ENCODE measurements around the gene RYR2.

The RYR2 gene

DNA sequence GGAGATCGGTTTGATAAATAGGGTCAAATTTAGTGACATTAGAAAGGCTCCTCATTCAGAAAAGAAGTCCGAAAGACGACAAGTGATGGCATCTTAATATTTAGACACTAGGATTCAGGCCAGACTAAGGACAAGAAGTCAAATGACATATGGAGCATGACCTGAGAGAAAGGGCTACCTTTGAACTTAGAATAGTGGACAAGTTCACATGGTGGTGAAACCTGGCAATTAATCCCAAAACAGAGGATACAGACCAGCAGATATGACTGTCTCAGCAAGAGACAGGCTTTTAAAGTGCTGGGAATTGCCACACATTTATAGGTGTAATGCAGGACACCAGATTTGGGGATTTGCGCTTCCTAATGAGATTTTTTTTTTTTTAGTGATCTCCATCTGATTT, 703.6 kb downstream of the RYR2 start:
- Histone ChIP-seq H3K4me1 (peaks cover 0 to 7% (median 5%) of the 10 kb centered on the region in 10 experiments; a peak in 11 of 20 replicates), H3K9me3 (replicated peaks in 1 of 11) (no peaks in the 10 kb centered on the region), H3K4me2 (no peak overlapping the region), H3K27ac (no peak overlapping the region), H3K9ac (no peak overlapping the region), H3K4me3 (no peak overlapping the region), H3K27me3 (no peaks in the 10 kb centered on the region), H4K20me1 (no peaks in the 10 kb centered on the region), H3K36me3 (no peaks in the 10 kb centered on the region)
- TF ChIP-seq Cebpa-rat (IDR thresholded peaks at IDR 0.05): no peak

DNA sequence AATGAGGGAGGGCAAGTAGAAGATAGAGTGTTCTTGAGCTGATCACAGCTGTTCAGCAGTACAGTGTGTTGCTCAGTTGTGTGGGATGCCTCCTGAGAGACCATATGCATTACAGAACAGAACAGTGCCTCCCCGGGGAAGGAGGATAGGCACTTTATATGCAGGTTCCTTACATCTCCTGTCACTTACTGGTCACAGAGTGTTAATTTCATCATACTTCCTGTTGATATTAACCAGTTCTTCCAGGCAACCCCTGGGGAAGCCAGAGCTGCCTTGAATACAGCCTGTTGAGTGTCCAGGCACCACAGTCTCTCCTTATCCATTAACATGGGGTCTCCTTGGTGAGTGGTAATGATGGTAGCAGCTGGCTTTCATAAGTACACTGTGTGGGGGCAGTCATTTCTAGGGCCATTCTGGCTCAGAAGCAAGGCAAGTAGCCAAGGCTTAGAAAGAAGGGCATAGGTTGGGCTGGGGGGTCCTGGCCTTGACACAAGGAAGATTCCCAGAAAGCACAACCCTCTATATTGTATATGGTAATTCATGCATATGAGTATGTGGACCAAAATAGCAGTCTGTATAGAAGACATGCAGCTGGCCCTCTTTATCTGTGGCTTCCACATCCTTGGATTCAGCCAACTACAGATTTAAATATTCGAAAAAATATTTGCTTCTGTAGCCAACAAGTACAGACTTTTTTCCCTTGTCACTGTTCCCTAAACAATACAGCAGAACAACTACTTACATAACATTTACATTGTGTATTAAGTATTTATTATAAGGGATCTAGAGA, 706.4 kb downstream of the RYR2 start:
- H3K27me3 ChIP-seq: no peaks in the 10 kb centered on the region
- no peak overlapping the region for H3K27ac ChIP-seq
- no peaks in the 10 kb centered on the region for H3K9me3 ChIP-seq (replicated peaks in 1 of 11)
- TF ChIP-seq Cebpa-rat (IDR thresholded peaks at IDR 0.05): no peak
- peak overlapping the region in 10 of 11 experiments; percentile 1 to 37 (median 22); a peak in 11 of 22 replicates for H3K4me2 ChIP-seq
- H3K9ac ChIP-seq: no peak overlapping the region
- no peak overlapping the region for H3K4me3 ChIP-seq
- no peaks in the 10 kb centered on the region for H3K36me3 ChIP-seq
- H3K4me1 ChIP-seq: peaks cover 0 to 7% (median 5%) of the 10 kb centered on the region in 10 experiments; a peak in 11 of 20 replicates
- H4K20me1 ChIP-seq: no peaks in the 10 kb centered on the region

DNA sequence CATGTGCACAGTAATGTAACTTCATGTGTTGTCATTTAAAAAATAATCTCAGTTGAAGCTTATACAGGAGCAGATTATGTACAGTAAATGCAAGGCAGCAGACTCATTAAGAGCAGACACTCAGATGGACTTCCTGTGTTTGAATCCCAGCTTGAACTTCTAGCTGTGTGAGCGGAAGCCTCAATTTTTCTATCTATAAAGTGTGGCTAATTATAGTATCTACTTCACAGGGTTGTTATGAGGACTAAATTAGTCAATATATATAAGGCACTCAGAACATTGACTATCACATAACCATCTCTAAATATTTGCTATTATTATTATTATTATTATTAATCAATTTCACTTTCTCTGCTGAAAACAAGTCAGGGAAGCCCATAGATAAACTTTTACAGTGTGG, 707.1 kb downstream of the RYR2 start:
- Histone ChIP-seq H3K4me1 (peaks cover 0 to 7% (median 5%) of the 10 kb centered on the region in 10 experiments; a peak in 11 of 20 replicates), H3K4me2 (no peak overlapping the region), H3K36me3 (no peaks in the 10 kb centered on the region), H3K9me3 (replicated peaks in 1 of 11) (no peaks in the 10 kb centered on the region), H4K20me1 (no peaks in the 10 kb centered on the region), H3K4me3 (no peak overlapping the region), H3K27me3 (no peaks in the 10 kb centered on the region), H3K27ac (no peak overlapping the region), H3K9ac (no peak overlapping the region)
- TF ChIP-seq Cebpa-rat (IDR thresholded peaks at IDR 0.05): no peak

GRCh38 chr1:237751090-237751489, 709.1 kb downstream of the RYR2 start:
- no peak overlapping the region for H3K27ac ChIP-seq
- H3K4me3 ChIP-seq: no peak overlapping the region
- peaks cover 0 to 7% (median 5%) of the 10 kb centered on the region in 10 experiments; a peak in 11 of 20 replicates for H3K4me1 ChIP-seq
- no peak overlapping the region for H3K4me2 ChIP-seq
- H3K27me3 ChIP-seq: no peaks in the 10 kb centered on the region
- no peaks in the 10 kb centered on the region for H4K20me1 ChIP-seq
- no peak overlapping the region for H3K9ac ChIP-seq
- H3K36me3 ChIP-seq: no peaks in the 10 kb centered on the region
- TF ChIP-seq Cebpa-rat (IDR thresholded peaks at IDR 0.05): no peak
- no peaks in the 10 kb centered on the region for H3K9me3 ChIP-seq (replicated peaks in 1 of 11)

DNA sequence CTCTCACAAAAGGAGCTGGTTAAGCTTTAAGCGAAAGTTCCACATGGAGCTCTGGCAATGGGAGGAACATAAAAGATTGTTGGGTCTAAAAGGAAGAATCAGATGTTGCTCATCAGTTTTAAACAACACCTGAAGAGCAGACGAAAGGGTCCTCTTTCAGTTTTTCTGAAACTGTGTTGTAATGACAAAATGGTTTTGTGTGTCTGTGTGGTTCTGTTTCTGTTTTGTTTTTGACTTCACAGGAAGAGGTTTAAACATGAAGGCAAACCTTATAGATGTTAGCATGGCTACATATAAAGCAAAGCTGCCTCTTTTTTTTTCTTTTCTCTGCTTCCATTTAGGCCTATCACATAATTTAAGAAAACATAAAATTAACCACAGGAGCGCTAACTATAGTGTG, 712.6 kb downstream of the RYR2 start:
- Histone ChIP-seq H3K9me3 (replicated peaks in 1 of 11) (no peaks in the 10 kb centered on the region), H3K4me2 (no peak overlapping the region), H3K4me3 (no peak overlapping the region), H3K27me3 (no peaks in the 10 kb centered on the region), H3K36me3 (no peaks in the 10 kb centered on the region), H3K4me1 (no peaks in the 10 kb centered on the region), H3K9ac (no peak overlapping the region), H4K20me1 (no peaks in the 10 kb centered on the region), H3K27ac (no peak overlapping the region)
- TF ChIP-seq Cebpa-rat (IDR thresholded peaks at IDR 0.05): no peak

DNA sequence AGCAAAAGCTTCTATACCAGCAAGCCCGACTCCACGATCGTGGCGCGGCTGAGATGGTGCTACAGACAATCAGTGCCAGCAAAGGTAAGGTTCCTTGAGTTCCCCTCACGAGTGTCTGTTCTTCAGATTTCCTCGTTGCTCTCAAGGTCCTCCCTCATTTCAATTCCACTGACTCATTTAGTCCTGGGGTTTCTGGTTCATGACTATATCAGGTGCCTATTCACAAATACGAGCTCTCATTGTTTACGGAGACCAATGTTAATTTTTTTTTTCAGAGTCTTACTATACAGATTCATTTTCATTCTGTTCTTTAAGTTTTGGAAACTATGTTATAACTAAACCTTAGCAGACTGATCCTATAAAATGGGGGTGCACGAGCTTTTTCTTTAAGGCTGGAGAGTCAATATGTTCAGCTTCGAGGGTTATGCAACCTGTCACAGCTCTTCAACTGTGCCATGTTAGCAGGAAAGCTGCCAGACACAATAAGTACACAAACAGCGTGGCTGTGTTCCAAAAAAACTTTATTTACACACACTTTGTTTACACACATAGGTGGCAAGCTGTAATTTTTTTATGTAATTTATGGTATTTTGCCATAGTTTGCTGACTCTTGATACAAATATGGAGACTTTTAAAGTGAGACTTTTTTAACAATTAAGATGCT, 714.5 kb downstream of the RYR2 start:
- Histone ChIP-seq H3K27me3 (no peaks in the 10 kb centered on the region), H3K36me3 (no peaks in the 10 kb centered on the region), H3K9me3 (replicated peaks in 1 of 11) (no peaks in the 10 kb centered on the region), H3K9ac (no peak overlapping the region), H3K4me3 (no peak overlapping the region), H3K4me1 (no peaks in the 10 kb centered on the region), H3K27ac (no peak overlapping the region), H4K20me1 (no peaks in the 10 kb centered on the region), H3K4me2 (no peak overlapping the region)
- TF ChIP-seq Cebpa-rat (IDR thresholded peaks at IDR 0.05): no peak

DNA sequence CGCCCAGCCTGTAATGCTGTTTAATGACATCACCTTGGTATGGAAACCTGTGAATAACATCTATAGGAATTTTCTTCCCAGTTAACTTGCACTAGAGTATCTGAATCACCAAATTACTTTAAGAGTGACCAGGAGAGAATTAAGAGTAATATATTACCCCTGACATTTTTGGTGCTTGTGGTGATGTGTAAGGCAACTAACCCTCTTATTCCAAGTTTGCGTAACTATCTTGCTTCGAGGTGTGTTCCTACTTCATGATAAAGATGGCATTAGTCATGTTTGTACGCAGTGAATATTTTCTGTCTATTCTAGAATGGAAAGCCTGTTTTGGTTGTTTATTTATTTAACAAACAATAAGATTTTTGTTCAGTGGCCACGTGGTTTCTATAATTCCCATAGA, 717.4 kb downstream of the RYR2 start:
- no peak for TF ChIP-seq Cebpa-rat (IDR thresholded peaks at IDR 0.05)
- Histone ChIP-seq H3K9me3 (replicated peaks in 1 of 11) (no peaks in the 10 kb centered on the region), H3K9ac (no peak overlapping the region), H4K20me1 (no peaks in the 10 kb centered on the region), H3K4me2 (no peak overlapping the region), H3K4me1 (no peaks in the 10 kb centered on the region), H3K27me3 (no peaks in the 10 kb centered on the region), H3K27ac (no peak overlapping the region), H3K36me3 (no peaks in the 10 kb centered on the region), H3K4me3 (no peak overlapping the region)

DNA sequence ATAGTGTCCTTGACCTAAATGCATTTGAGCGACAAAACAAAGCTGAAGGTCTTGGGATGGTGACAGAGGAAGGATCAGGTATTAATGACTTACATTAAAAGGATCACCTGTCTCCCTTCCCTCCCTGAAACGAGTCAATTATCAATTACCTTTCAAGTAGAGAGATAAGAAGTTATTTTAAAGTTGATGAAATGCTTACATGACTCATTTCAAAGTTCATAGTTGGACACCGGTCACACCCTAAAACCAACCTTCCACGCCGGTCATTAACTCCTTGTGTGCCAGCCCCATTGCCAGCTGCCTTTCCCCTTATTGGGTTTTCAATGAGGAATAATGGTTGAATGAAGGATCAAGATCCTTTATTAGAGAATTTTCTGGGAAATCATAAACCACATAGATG, 719.0 kb downstream of the RYR2 start:
- TF ChIP-seq Cebpa-rat (IDR thresholded peaks at IDR 0.05): no peak
- Histone ChIP-seq H3K36me3 (no peaks in the 10 kb centered on the region), H3K9me3 (replicated peaks in 1 of 11) (no peaks in the 10 kb centered on the region), H3K27me3 (no peaks in the 10 kb centered on the region), H3K4me2 (no peak overlapping the region), H4K20me1 (no peaks in the 10 kb centered on the region), H3K9ac (no peak overlapping the region), H3K27ac (no peak overlapping the region), H3K4me1 (no peaks in the 10 kb centered on the region), H3K4me3 (no peak overlapping the region)

DNA sequence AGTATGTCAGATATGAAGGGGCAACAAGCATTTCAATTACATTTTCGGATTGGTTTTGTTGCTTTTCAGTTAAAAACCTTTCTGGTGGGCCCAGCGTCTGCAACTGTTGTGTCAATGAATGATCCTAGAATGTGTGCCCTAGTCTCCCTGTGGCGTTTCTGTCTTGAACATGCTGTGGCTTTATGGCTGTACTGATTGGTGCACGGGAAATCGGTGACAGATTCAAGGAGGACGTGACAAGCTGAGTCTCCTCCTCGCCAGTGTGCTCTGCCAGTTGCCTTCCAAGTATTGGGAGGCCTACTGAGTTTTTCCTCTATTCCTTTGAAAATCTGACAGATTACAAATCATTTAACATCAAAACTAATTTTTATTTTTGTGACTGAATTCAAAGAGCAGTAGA, 721.2 kb downstream of the RYR2 start:
- TF ChIP-seq Cebpa-rat (IDR thresholded peaks at IDR 0.05): no peak
- H3K27me3 ChIP-seq: no peaks in the 10 kb centered on the region
- H3K9me3 ChIP-seq (replicated peaks in 1 of 11): no peaks in the 10 kb centered on the region
- no peaks in the 10 kb centered on the region for H3K36me3 ChIP-seq
- H4K20me1 ChIP-seq: no peaks in the 10 kb centered on the region
- no peak overlapping the region for H3K4me3 ChIP-seq
- H3K27ac ChIP-seq: no peak overlapping the region
- no peak overlapping the region for H3K9ac ChIP-seq
- H3K4me2 ChIP-seq: no peak overlapping the region
- no peaks in the 10 kb centered on the region for H3K4me1 ChIP-seq

- H3K9ac ChIP-seq: no peak overlapping the region
- no peaks in the 10 kb centered on the region for H3K9me3 ChIP-seq (replicated peaks in 1 of 11)
- H3K4me3 ChIP-seq: no peak overlapping the region
- no peaks in the 10 kb centered on the region for H3K4me1 ChIP-seq
- H3K36me3 ChIP-seq: no peaks in the 10 kb centered on the region
- no peak for TF ChIP-seq Cebpa-rat (IDR thresholded peaks at IDR 0.05)
- no peaks in the 10 kb centered on the region for H3K27me3 ChIP-seq
- H4K20me1 ChIP-seq: no peaks in the 10 kb centered on the region
- H3K27ac ChIP-seq: no peak overlapping the region
- H3K4me2 ChIP-seq: no peak overlapping the region
These were observed 721.8 kb downstream of the RYR2 start for GRCh38 chr1:237763751-237764150.

All from BLaER1 treated with 17β-estradiol and CSF1 and Interleukin-3, amounts not matched to agents 10 nM and 100 nM (cell line).